ENCODE measurements around the gene RBPJ. TPM values are rescaled to one million over a fixed set of nuclear protein-coding genes. Genes with fewer than 3 reads are reported as not detected.

Gene RBPJ
- total RNA-seq, 4 donors from 2014 or later = 42.9 to 238 (median 75.2) TPM

- Histone ChIP-seq H3K9me3 (no peaks in the 10 kb centered on the region), H3K27me3 (no peaks in the 10 kb centered on the region), H3K4me3 (no peak overlapping the region), H3K27ac (no peak overlapping the region), H3K36me3 (no peaks in the 10 kb centered on the region), H3K4me1 (no peaks in the 10 kb centered on the region)
- TF ChIP-seq CTCF (IDR thresholded peaks at IDR 0.05) = no peak
- TF ChIP-seq POLR2A (IDR thresholded peaks at IDR 0.05) = no peak
- no peak for DNase-seq
- intact Hi-C loops (cut with DNase I; ENCODE audit: low total_unique reads) = no loop called here
Observed at GRCh38 chr4:26287756-26288155, 33.1 kb upstream of the RBPJ start.

GRCh38 chr4:26288355-26288909 is 32.4 kb upstream of the RBPJ start:
- intact Hi-C loops (cut with DNase I; ENCODE audit: low total_unique reads) = no loop called here

GRCh38 chr4:26289401-26289800 is 31.4 kb upstream of the RBPJ start:
- intact Hi-C loops (cut with DNase I; ENCODE audit: low total_unique reads) = no loop called here
- no peak for DNase-seq
- Histone ChIP-seq H3K4me3 (no peak overlapping the region), H3K27ac (no peak overlapping the region), H3K9me3 (no peaks in the 10 kb centered on the region), H3K36me3 (no peaks in the 10 kb centered on the region), H3K4me1 (no peaks in the 10 kb centered on the region), H3K27me3 (no peaks in the 10 kb centered on the region)
- TF ChIP-seq POLR2A (IDR thresholded peaks at IDR 0.05) (no peak), CTCF (IDR thresholded peaks at IDR 0.05) (no peak)

More at GRCh38 chr4:26288355-26288909, 32.4 kb upstream of the RBPJ start:
- H3K9me3 ChIP-seq = no peaks in the 10 kb centered on the region
- TF ChIP-seq CTCF (IDR thresholded peaks at IDR 0.05) (no peak), POLR2A (IDR thresholded peaks at IDR 0.05) (no peak)
- H3K4me1 ChIP-seq = no peaks in the 10 kb centered on the region
- DNase-seq = no peak
- H3K27ac ChIP-seq = no peak overlapping the region
- H3K4me3 ChIP-seq = no peak overlapping the region
- no peaks in the 10 kb centered on the region for H3K27me3 ChIP-seq
- H3K36me3 ChIP-seq = no peaks in the 10 kb centered on the region

- Histone ChIP-seq H3K27me3 (no peaks in the 10 kb centered on the region), H3K9me3 (no peaks in the 10 kb centered on the region), H3K27ac (peak overlapping the region; percentile 23 to 36), H3K36me3 (no peaks in the 10 kb centered on the region), H3K4me1 (no peaks in the 10 kb centered on the region), H3K4me3 (no peak overlapping the region)
- TF ChIP-seq POLR2A (IDR thresholded peaks at IDR 0.05) (no peak), CTCF (IDR thresholded peaks at IDR 0.05) (no peak)
- intact Hi-C loops (cut with DNase I; ENCODE audit: low total_unique reads) = no loop called here
- DNase-seq = no peak
Observed at GRCh38 chr4:26290321-26290720, 30.5 kb upstream of the RBPJ start.

- no peaks in the 10 kb centered on the region for H3K27me3 ChIP-seq
- H3K27ac ChIP-seq = no peak overlapping the region
- no peaks in the 10 kb centered on the region for H3K36me3 ChIP-seq
- no peaks in the 10 kb centered on the region for H3K4me1 ChIP-seq
- H3K9me3 ChIP-seq = no peaks in the 10 kb centered on the region
- no peak overlapping the region for H3K4me3 ChIP-seq
- DNase-seq = no peak
- intact Hi-C loops (cut with DNase I; ENCODE audit: low total_unique reads) = no loop called here
- no peak for TF ChIP-seq POLR2A (IDR thresholded peaks at IDR 0.05)
Observed at GRCh38 chr4:26294904-26295303, 25.9 kb upstream of the RBPJ start.

- Histone ChIP-seq H3K36me3 (no peaks in the 10 kb centered on the region), H3K4me3 (no peak overlapping the region), H3K27me3 (no peaks in the 10 kb centered on the region), H3K4me1 (no peaks in the 10 kb centered on the region), H3K9me3 (no peaks in the 10 kb centered on the region), H3K27ac (no peak overlapping the region)
- no peak for TF ChIP-seq POLR2A (IDR thresholded peaks at IDR 0.05)
- intact Hi-C loops (cut with DNase I; ENCODE audit: low total_unique reads) = no loop called here
- no peak for DNase-seq
Observed at GRCh38 chr4:26296021-26296420, 24.8 kb upstream of the RBPJ start.
